ENCODE results near the gene MRPL27. TPM values are rescaled to one million over a fixed set of nuclear protein-coding genes. Genes with fewer than 3 reads are reported as not detected.

Gene MRPL27
- total and polyA plus RNA-seq, 2 donors (not counting 1 experiment from before 2014, with no cell fraction given) = 32.5 to 40.2 TPM

DNA sequence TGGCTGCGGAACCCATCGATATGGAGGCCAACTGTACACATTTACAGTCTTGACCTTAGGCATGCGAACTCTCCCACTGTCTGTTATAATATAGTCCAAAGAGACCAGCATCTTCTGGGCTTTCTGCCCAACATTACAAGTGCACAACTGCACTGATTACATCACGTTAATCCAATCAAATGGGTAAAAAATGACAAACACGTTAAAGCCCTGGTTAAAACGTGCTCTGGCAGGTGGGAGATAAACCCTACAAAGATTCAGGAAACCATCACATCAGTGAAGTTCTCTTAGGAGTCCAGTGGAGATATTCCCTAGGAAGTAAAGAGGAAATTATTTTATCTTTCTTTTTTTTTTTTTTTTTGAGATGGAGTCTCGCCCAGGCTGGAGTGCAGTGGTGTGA lies 50.7 kb downstream of the MRPL27 start:
- H3K27me3 ChIP-seq (replicated peaks in 1 of 4; ENCODE audit: control extremely low read depth in 1 of 4, control insufficient read depth in 3 of 4, insufficient read depth in 4 of 4, low read length in 3 of 4) = no peaks in the 10 kb centered on the region

DNA sequence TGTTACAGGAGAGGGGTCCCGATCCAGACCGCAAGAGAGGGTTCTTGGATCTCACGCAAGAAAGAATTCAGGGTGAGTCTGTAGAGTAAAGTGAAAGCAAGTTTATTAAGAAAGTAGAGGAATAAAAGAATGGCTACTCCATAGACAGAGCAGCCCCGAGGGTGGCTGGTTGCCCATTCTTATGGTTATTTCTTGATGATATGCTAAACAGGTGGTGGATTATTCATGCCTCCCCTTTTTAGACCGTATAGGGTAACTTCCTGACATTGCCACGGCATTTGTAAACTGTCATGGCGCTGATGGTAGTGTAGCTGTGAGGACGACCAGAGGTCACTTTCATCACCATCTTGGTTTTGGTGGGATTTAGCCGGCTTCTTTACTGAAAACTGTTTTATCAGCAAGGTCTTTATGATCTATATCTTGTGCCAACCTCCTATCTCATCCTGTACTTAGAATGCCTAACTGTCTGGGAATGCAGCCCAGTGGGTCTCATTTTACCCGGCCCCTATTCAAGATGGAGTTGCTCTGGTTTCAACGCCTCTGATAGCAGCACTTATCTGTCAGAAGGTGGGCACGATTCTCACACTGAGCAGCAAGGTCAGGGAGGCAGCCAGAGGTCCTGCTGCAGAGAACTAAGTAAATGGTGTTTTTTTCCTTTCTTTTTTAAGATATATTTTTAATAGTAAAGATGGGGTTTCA lies 53.5 kb downstream of the MRPL27 start:
- H3K4me3 Mint-ChIP-seq = no peak overlapping the region
- Histone ChIP-seq H3K79me2 (ENCODE audit: control insufficient read depth, insufficient read depth, low read length) (no peaks in the 10 kb centered on the region), H2AFZ (ENCODE audit: insufficient read depth, low read depth, low read length, poor library complexity, severe bottlenecking) (no peak overlapping the region), H3K9ac (ENCODE audit: low read length) (no peak overlapping the region), H3K9me3 (ENCODE audit: control extremely low read depth in 1 of 3, control insufficient read depth in 2 of 3, insufficient read depth in 1 of 3, low read length in 2 of 3) (no peaks in the 10 kb centered on the region), H3K36me3 (replicated peaks in 1 of 2; ENCODE audit: control extremely low read depth in 1 of 2, control insufficient read depth in 1 of 2, extremely low read depth in 1 of 2, insufficient read depth in 2 of 2, low read length in 1 of 2) (no peaks in the 10 kb centered on the region), H3K4me2 (replicated peaks; ENCODE audit: low read depth, low read length, poor library complexity, severe bottlenecking) (no peak overlapping the region), H3K4me1 (ENCODE audit: control insufficient read depth in 2 of 2, insufficient read depth in 2 of 2, low read length in 2 of 2) (no peaks in the 10 kb centered on the region), H4K20me1 (ENCODE audit: control insufficient read depth, insufficient read depth, low read length, poor library complexity, severe bottlenecking) (no peaks in the 10 kb centered on the region), H3K27me3 (replicated peaks in 1 of 4; ENCODE audit: control extremely low read depth in 1 of 4, control insufficient read depth in 3 of 4, insufficient read depth in 4 of 4, low read length in 3 of 4) (no peaks in the 10 kb centered on the region), H3K27ac (ENCODE audit: low read length in 2 of 2) (no peak overlapping the region), H3K4me3 (ENCODE audit: control extremely low read depth in 1 of 5, extremely low read depth in 1 of 5, insufficient read depth in 1 of 5, low read depth in 2 of 5, low read length in 4 of 5) (no peak overlapping the region)
- TF ChIP-seq, protein P1, sequence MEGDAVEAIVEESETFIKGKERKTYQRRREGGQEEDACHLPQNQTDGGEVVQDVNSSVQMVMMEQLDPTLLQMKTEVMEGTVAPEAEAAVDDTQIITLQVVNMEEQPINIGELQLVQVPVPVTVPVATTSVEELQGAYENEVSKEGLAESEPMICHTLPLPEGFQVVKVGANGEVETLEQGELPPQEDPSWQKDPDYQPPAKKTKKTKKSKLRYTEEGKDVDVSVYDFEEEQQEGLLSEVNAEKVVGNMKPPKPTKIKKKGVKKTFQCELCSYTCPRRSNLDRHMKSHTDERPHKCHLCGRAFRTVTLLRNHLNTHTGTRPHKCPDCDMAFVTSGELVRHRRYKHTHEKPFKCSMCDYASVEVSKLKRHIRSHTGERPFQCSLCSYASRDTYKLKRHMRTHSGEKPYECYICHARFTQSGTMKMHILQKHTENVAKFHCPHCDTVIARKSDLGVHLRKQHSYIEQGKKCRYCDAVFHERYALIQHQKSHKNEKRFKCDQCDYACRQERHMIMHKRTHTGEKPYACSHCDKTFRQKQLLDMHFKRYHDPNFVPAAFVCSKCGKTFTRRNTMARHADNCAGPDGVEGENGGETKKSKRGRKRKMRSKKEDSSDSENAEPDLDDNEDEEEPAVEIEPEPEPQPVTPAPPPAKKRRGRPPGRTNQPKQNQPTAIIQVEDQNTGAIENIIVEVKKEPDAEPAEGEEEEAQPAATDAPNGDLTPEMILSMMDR (IDR thresholded peaks at IDR 0.05) = no peak
- TF ChIP-seq EZH2 (IDR thresholded peaks at IDR 0.05; ENCODE audit: borderline replicate concordance, insufficient read depth, low read depth, low read length, poor library complexity, severe bottlenecking) = no peak
- ChIA-PET POLR2A (no interaction called here), CTCF (interaction anchor here (1.1 kb wide), 1 partner anchor 118 kb away, joined by 3 read pairs; no protein-coding TSS in a partner anchor)
- H3K27ac Mint-ChIP-seq = no peak overlapping the region
- 98% methylated on average over 5 of the region's 12 CpGs for WGBS (ENCODE audit: insufficient coverage)
- no peak for DNase-seq
- H3K27me3 Mint-ChIP-seq = peaks cover 6% of the 10 kb centered on the region
- no peak for ATAC-seq (ENCODE audit: low read depth)
- intact Hi-C loops (cut with micrococcal nuclease) = no loop called here
- no peaks in the 10 kb centered on the region for H3K9me3 Mint-ChIP-seq (ENCODE audit: insufficient read depth)
- H3K4me1 Mint-ChIP-seq = no peaks in the 10 kb centered on the region

More for the DNA sequence above, 50.7 kb downstream of the MRPL27 start:
- Histone ChIP-seq H3K9me3 (ENCODE audit: control extremely low read depth in 1 of 3, control insufficient read depth in 2 of 3, insufficient read depth in 1 of 3, low read length in 2 of 3) (no peaks in the 10 kb centered on the region), H3K79me2 (ENCODE audit: control insufficient read depth, insufficient read depth, low read length) (no peaks in the 10 kb centered on the region), H2AFZ (ENCODE audit: insufficient read depth, low read depth, low read length, poor library complexity, severe bottlenecking) (no peak overlapping the region), H3K9ac (ENCODE audit: low read length) (no peak overlapping the region), H3K4me2 (replicated peaks; ENCODE audit: low read depth, low read length, poor library complexity, severe bottlenecking) (no peak overlapping the region), H3K27ac (ENCODE audit: low read length in 2 of 2) (no peak overlapping the region), H4K20me1 (ENCODE audit: control insufficient read depth, insufficient read depth, low read length, poor library complexity, severe bottlenecking) (no peaks in the 10 kb centered on the region), H3K4me3 (ENCODE audit: control extremely low read depth in 1 of 5, extremely low read depth in 1 of 5, insufficient read depth in 1 of 5, low read depth in 2 of 5, low read length in 4 of 5) (no peak overlapping the region), H3K4me1 (ENCODE audit: control insufficient read depth in 2 of 2, insufficient read depth in 2 of 2, low read length in 2 of 2) (no peaks in the 10 kb centered on the region), H3K36me3 (replicated peaks in 1 of 2; ENCODE audit: control extremely low read depth in 1 of 2, control insufficient read depth in 1 of 2, extremely low read depth in 1 of 2, insufficient read depth in 2 of 2, low read length in 1 of 2) (no peaks in the 10 kb centered on the region)
- Mint-ChIP-seq H3K4me3 (no peak overlapping the region), H3K9me3 (ENCODE audit: insufficient read depth) (no peaks in the 10 kb centered on the region), H3K27ac (no peak overlapping the region), H3K27me3 (peaks cover 6% of the 10 kb centered on the region), H3K4me1 (no peaks in the 10 kb centered on the region)
- CTCF ChIA-PET = interaction anchor here (1.8 kb wide), 1 partner anchor 153 kb away, joined by 4 read pairs; no protein-coding TSS in a partner anchor
- intact Hi-C loops (cut with micrococcal nuclease) = no loop called here
- POLR2A ChIA-PET = interaction anchor here (0.7 kb wide), 1 partner anchor 441 kb away, joined by 4 read pairs; no protein-coding TSS in a partner anchor
- TF ChIP-seq EZH2 (IDR thresholded peaks at IDR 0.05; ENCODE audit: borderline replicate concordance, insufficient read depth, low read depth, low read length, poor library complexity, severe bottlenecking) = no peak
- TF ChIP-seq, protein P1 (IDR thresholded peaks at IDR 0.05) = no peak
- no peak for ATAC-seq (ENCODE audit: low read depth)
- no peak for DNase-seq
- 100% methylated on average over 1 of the region's 7 CpGs for WGBS (ENCODE audit: insufficient coverage)

Measured in B cell (primary cell).